GM12891 (cell line): Measurements from ENCODE around the gene LGALS8.

ENCODE experiments used
- PAX5 ChIP-seq: IDR thresholded peaks from 2 replicates; pipeline ENCODE4 v1.6.1; 2011; ENCODE audit warnings: low read length, moderate library complexity, mild to moderate bottlenecking; ENCODE audit not compliant: insufficient read depth, severe bottlenecking
- POLR2A ChIP-seq: IDR thresholded peaks from 2 replicates; pipeline ENCODE4 v1.6.1; 2011; ENCODE audit warnings: low read depth, low read length, control low read depth
- POLR2AphosphoS5 ChIP-seq: IDR thresholded peaks from 2 replicates; pipeline ENCODE4 v1.6.1; 2011; ENCODE audit warnings: low read depth, low read length, control low read depth
- SPI1 ChIP-seq: IDR thresholded peaks from 2 replicates; pipeline ENCODE4 v1.6.1; 2011; ENCODE audit warnings: low read depth, low read length, control low read depth
- TAF1 ChIP-seq: IDR thresholded peaks from 2 replicates; pipeline ENCODE4 v1.6.1; 2011; ENCODE audit warnings: low read depth, low read length, control low read depth

DNA sequence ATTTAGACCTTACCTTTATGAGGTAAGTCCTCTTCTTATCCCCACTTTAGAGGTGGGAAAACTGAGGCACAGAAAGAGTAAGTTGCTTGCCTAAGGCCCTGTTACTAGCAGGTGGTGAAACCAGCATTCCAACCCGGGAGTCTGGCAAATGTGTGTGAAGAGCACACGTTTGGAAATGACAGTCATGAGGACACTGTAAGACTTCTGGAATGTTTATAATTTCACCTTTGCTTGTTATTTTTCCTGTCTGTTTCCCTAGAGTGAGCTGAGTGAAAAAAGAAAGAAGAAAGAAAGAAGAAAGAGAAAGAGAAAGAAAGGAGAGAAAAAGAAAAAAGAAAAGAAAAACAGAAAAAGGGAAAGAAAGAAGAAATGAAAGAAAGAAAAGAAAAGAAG is 21.2 kb upstream of the LGALS8 start:
- TF ChIP-seq POLR2AphosphoS5 (no peak), POLR2A (no peak), TAF1 (no peak), PAX5 (no peak), SPI1 (no peak)
